ENCODE data around the gene CACNA1F.

Gene CACNA1F

GRCh38 chrX:49233176-49233575 is at the start of gene CACNA1F:
CACNA1F (minus strand) TSS chrX:49233340; CDS start chrX:49233309, 31 bp downstream.
- DNase-seq: no peak

DNA sequence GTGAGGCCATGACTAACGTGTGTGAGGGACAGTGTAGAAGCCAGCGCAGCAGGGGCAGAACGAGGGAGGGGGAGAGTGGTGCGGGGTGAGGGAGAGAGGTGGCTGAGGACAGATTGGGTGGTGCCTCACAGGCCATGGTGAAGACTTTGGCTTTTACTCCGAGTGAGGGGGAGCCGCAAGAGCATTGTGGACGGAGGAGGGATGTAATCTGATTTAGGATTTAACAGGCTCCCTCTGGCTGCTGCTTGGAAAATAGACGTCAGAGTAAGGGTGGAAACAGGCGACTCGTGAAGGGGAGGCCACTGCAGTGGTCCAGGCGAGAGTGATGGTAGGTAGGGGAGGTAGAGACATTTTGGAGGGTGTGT is 49.5 kb upstream of the CACNA1F start:
- no peak for DNase-seq

- no peak for DNase-seq
Measured at GRCh38 chrX:49278081-49278480, 44.9 kb upstream of the CACNA1F start.

GRCh38 chrX:49277535-49277830 is 44.3 kb upstream of the CACNA1F start:
- no peak for DNase-seq

GRCh38 chrX:49276671-49277534 is 43.8 kb upstream of the CACNA1F start:
- DNase-seq: no peak

DNA sequence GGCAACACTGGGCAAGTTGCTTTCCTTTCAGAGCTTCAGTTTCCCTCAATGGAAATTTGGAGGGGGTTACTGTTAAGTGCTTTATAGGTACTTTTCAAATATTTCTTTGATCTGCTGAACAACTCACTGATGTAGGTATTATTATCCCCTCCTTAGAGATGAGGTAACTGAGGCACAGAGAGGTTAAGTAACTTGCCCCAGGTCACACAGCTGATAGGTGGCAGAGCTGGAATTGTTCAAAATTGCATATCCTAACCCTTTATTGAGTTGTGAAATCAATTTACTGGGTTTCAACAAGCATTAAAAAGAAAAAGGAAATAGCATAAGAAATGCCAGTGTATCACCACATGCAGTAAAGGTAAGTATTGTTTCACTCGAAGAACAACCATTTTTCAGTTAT is 43.1 kb upstream of the CACNA1F start:
- DNase-seq: no peak

DNA sequence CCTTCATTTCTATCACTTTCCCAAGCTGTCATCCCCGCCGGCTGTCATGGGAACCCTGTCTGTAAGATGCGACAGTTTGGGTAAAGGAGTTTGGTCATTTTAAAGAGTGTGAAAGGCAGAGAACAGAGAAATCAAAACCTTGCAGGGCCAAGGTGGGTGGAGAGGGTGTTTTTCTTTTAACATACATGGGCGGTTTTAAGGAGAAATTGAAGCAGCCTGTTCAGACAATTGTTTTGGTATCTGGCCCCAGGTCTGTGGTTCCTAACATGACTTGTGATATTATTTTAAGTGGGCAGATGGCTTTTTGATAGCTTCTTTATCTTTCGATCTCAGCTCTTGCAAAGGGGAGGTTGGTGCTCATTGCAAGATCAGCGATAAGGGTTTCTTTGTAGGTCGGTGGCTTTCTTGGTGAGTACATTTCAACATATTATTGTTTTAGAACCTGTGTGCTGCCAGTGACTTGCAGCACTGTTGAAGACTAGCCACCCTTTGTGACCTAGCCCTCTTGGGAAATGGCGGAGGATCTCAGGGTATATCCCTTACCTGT is 40.1 kb upstream of the CACNA1F start:
- peak; percentile 41 to 78 for DNase-seq

- peak in 1 of 2 donors; percentile 54 for DNase-seq
Measured at GRCh38 chrX:49272421-49272820, 39.3 kb upstream of the CACNA1F start.

- no peak for DNase-seq
Measured at GRCh38 chrX:49271341-49271740, 38.2 kb upstream of the CACNA1F start.

DNA sequence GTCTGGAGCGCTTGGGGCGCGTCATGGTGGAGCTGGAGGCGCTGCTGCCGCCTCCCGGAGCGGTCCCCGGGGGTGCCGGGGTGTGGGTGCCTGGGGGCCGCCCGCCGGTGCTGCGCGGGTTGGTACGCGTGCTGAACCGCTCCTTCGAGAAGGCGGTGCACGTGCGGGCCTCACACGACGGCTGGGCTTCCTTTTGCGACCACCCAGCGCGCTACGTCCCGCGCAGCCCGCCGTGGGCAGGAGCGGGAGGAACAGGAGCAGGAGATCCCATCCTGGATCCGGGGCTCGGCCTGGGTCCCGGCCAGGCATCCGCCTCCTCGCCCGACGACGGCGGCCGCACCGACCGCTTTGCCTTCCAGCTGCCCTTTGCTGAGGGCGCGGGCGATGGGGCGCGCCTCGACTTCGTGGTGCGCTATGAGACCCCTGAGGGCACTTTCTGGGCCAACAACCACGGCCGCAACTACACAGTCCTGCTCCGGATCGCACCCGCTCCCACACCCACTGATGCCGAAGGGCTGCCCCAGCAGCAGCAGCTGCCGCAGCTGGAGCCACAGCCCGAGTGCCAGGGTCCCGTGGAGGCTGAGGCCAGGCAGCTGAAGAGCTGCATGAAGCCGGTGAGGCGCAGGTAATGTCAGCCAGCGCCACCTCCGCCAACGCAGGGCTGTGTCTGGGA is 37.2 kb upstream of the CACNA1F start:
- DNase-seq: no peak

- no peak for DNase-seq
Measured at GRCh38 chrX:49269767-49270248, 36.7 kb upstream of the CACNA1F start, which contains the start of gene PPP1R3F. PPP1R3F (plus strand) TSS chrX:49269793; CDS start chrX:49269870, 77 bp downstream.

GRCh38 chrX:49269010-49269766 is 36.0 kb upstream of the CACNA1F start:
- peak; percentile 97 for DNase-seq

DNA sequence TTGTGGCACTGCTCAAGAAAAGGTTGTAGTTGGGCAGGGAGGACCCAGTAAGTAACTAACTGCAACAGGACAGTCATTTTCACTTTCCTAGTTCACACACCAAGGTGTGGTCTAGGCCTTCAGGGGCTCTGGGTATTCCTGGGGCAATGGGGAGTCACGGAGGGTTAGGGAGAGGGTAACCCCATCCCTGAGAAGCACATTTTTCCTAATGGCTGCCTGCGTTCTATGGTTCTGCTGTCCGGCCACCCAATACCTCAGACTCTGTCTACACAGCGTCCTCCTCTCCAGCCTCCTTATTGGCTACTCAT is 35.5 kb upstream of the CACNA1F start:
- DNase-seq: no peak

- DNase-seq: no peak
Measured at GRCh38 chrX:49266523-49267445, 33.6 kb upstream of the CACNA1F start.

DNA sequence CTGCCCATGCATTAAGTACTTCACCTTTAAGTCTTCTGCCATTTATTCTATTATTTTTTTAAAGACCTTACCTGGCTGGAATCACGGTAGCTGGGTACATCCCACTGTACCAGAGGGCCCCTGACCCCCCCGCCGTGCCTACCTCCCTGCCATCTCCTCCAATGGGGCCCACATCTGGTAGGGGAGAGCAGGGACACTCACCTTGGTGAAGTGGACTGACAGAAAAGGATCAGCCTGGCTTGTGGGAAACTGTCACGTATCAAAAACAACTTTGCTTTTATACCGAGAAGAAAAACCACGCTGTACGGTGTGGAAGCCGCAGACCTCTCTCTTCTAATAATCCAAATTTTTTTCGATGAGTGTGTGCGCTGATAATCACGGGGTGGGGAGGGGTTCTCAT is 31.3 kb upstream of the CACNA1F start, which contains the start of gene FOXP3:
TSS of gene FOXP3 (minus strand) at position 251 of the 400 bp plus-strand sequence. CDS start 6,205 bp downstream, outside the sequence.
- DNase-seq: peak in 1 of 2 donors; percentile 26

GRCh38 chrX:49263631-49264030 is 30.5 kb upstream of the CACNA1F start:
- no peak for DNase-seq

DNA sequence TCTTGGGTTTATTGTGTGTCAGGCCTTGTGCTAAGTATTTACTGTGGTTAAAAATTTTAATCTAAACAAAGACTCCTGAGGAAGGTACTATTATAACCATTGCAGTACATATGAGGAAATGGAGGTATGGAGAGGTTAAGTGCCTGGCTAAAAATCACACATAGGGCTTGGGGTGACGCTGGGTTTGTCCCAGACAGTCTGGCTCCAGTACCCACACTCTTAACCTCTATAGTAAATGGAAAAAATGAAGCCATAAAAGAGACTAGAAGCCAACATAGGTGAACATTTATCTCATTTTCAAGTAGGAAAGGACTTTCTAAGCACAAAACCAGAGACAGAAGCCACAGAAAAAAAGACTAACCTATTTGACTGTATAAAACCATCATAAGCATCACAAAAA is 29.5 kb upstream of the CACNA1F start:
- DNase-seq: no peak

GRCh38 chrX:49260221-49260985 is 27.3 kb upstream of the CACNA1F start:
- DNase-seq: no peak

DNA sequence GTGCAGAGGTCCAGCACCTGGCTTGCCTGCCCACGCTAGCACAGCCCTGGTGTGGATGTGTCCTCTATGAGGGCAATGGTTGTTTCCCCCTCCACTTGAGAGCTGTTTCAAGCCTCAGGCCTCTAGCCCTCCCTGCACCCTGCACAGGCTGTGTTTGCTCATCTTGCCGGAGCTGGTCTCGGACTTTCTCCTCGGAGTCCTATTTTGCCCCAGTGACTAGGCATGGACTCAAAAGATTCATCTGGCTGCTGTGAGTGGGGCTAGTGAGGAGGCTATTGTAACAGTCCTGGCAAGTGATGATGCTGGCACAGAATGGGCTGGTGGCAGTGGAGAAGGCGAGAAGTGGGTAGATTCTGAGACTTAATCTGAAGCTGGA is 25.6 kb upstream of the CACNA1F start:
- DNase-seq: no peak

- peak in 1 of 2 donors; percentile 35 for DNase-seq
Measured at GRCh38 chrX:49257846-49258748, 25.0 kb upstream of the CACNA1F start.
